K562 (cell line): ENCODE results near the gene PRKRIP1. TPM values are rescaled to one million over a fixed set of nuclear protein-coding genes. Genes with fewer than 3 reads are reported as not detected.

Experiments used
- ELF1 ChIP-seq: fragments of 200-800 bp; sonication (Bioruptor generic); IDR thresholded peaks from 2 replicates; pipeline ENCODE4 v1.6.1; 2016; ENCODE audit warnings: missing genetic modification characterization, missing compliant biosample characterization
- KDM2B ChIP-seq: fragments of 250-450 bp; sonication (Bioruptor Pico); IDR thresholded peaks from 2 replicates; pipeline ENCODE4 v1.8.0; 2021; ENCODE audit warnings: mild to moderate bottlenecking, moderate library complexity
- NRF1 ChIP-seq, 2 experiments: fragments of 450-650 bp; IDR thresholded peaks in 1 of 2; conservative IDR thresholded peaks in 1 of 2; 2 replicates each; pipeline ENCODE4 v1.6.1; 2014; ENCODE audit warnings: mild to moderate bottlenecking in 2 of 2
- PHF20 ChIP-seq: fragments of 450-650 bp; IDR thresholded peaks from 2 replicates; pipeline ENCODE4 v1.6.1; 2018; ENCODE audit not compliant: partially characterized antibody
- RBM34 ChIP-seq: fragments of 200-400 bp; formaldehyde crosslinking; IDR thresholded peaks from 2 replicates; pipeline ENCODE4 v1.6.1; 2018; ENCODE audit warnings: low read length, borderline replicate concordance; ENCODE audit not compliant: insufficient read depth
- SRSF3 ChIP-seq: fragments of 200-400 bp; formaldehyde crosslinking; IDR thresholded peaks from 2 replicates; pipeline ENCODE4 v1.6.1; 2016; ENCODE audit warnings: mild to moderate bottlenecking, low read length, moderate library complexity; ENCODE audit not compliant: insufficient read depth
- ZNF174 ChIP-seq: fragments of 250-450 bp; sonication (Bioruptor Pico); IDR thresholded peaks from 2 replicates; pipeline ENCODE4 v1.4.0; 2020; ENCODE audit warnings: mild to moderate bottlenecking
- ZNF76 ChIP-seq: fragments of 250-450 bp; sonication (Bioruptor Pico); IDR thresholded peaks from 2 replicates; pipeline ENCODE4 v1.4.0; 2020; ENCODE audit warnings: mild to moderate bottlenecking, moderate library complexity, borderline replicate concordance
- polyA plus RNA-seq, 8 experiments: library from polyadenylated mRNA; depleted of rRNA in 4 of 8; stranded (reverse) in 5 of 8; unstranded in 3 of 8; fragments of >200 nt; fragmentation: Nextera tagmentation in 2 of 8; fragmentation: Illumina TruSeq in 1 of 8; extraction: Ambion mirVana in 2 of 8; extraction: Trizol in 1 of 8; gene quantifications; 2 replicates each; pipeline versions ENCODE4 v1.2.1 to v1.2.3, GENCODE V29; 2011 to 2014; ENCODE audit warnings: inconsistent platforms in 1 of 8, missing spikeins in 1 of 8
- total RNA-seq, 7 experiments: library from RNA; depleted of rRNA in 6 of 7; stranded (reverse); fragments of >200 nt in 6 of 7; fragmentation: Illumina TruSeq in 2 of 7; extraction: Trizol in 2 of 7; gene quantifications; 2 replicates each; pipeline versions ENCODE4 v1.2.1 to v1.2.3, GENCODE V29; 2011 to 2021; ENCODE audit warnings: low replicate concordance in 1 of 7
- TF ChIP-seq, protein P1 (sequence below): sonication (generic); formaldehyde crosslinking; IDR thresholded peaks from 2 replicates; pipeline ENCODE4 v1.8.0; 2023; ENCODE audit warnings: mild to moderate bottlenecking, missing genetic modification reagents
- TF ChIP-seq, protein P2 (sequence below), 3 experiments: fragments of 200-800 bp in 1 of 3; sonication (Bioruptor generic) in 1 of 3; sonication (generic) in 1 of 3; formaldehyde crosslinking in 1 of 3; IDR thresholded peaks; 2 replicates each; pipeline versions ENCODE4 v1.6.1 to v1.8.0; 2016 to 2022; ENCODE audit warnings: mild to moderate bottlenecking in 2 of 3, missing compliant biosample characterization in 2 of 3, missing genetic modification characterization in 2 of 3, missing genetic modification reagents in 1 of 3
- TF ChIP-seq, protein P3 (sequence below): fragments of 250-450 bp; sonication (Bioruptor Pico); IDR thresholded peaks from 2 replicates; pipeline ENCODE4 v1.4.0; 2020; ENCODE audit warnings: mild to moderate bottlenecking
- TF ChIP-seq, protein P4 (sequence below): fragments of 450-650 bp; IDR thresholded peaks from 2 replicates; pipeline ENCODE4 v1.6.1; 2014; ENCODE audit warnings: low read depth, mild to moderate bottlenecking, moderate library complexity, borderline replicate concordance
- TF ChIP-seq, protein P5 (sequence below): sonication (generic); formaldehyde crosslinking; IDR thresholded peaks from 2 replicates; pipeline ENCODE4 v1.8.0; 2022; ENCODE audit warnings: missing genetic modification reagents, mild to moderate bottlenecking, borderline replicate concordance

The PRKRIP1 gene
- total and polyA plus RNA-seq, 9 of the 15 experiments (the other 6 are each of a cell fraction or from before 2014, with no cell fraction given), result 14.9 to 52.1 (median 19.8) TPM

DNA sequence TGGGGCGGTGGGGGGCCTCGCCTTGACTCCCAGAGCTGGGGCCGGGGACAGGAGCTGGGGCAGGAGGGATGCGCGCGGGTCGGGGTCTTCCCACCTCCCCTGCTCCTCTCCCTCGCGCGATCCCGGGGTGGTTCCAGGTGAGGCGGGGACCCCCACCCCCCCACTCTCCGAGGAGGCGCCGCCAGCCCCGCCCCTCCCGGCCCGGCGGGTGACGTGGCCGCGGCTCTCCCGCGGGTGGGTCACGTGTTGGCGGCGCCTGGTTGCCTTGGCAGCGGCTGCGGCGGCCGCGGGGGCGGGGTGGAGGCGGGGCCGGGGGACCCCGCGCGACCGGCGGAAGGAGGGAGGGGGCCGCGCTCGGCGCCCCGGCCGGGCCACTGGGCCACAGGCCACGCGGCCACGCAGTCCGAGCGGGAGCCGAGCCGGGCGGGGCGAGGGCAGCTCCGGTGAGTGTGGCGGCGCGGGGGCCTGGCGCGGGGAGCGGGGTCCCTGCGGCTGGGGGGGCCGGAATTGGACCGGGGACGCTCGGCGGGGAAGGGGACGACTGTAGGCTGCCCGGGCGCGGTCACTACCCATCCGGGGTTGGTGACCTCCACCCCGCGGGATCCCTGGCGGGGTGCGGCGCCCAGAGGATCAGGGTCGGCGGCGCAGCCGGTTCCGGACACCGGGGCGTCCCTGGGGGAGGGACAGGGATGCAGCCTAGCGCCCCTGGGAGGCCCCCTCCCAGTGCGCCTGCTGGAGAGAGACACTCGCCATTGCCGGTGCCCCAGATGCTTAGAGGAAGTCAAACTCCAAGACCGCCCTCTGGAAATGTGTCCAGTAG lies 37.3 kb downstream of the PRKRIP1 start, which contains the start of gene ORAI2 (continued):
- TF ChIP-seq, protein P1, sequence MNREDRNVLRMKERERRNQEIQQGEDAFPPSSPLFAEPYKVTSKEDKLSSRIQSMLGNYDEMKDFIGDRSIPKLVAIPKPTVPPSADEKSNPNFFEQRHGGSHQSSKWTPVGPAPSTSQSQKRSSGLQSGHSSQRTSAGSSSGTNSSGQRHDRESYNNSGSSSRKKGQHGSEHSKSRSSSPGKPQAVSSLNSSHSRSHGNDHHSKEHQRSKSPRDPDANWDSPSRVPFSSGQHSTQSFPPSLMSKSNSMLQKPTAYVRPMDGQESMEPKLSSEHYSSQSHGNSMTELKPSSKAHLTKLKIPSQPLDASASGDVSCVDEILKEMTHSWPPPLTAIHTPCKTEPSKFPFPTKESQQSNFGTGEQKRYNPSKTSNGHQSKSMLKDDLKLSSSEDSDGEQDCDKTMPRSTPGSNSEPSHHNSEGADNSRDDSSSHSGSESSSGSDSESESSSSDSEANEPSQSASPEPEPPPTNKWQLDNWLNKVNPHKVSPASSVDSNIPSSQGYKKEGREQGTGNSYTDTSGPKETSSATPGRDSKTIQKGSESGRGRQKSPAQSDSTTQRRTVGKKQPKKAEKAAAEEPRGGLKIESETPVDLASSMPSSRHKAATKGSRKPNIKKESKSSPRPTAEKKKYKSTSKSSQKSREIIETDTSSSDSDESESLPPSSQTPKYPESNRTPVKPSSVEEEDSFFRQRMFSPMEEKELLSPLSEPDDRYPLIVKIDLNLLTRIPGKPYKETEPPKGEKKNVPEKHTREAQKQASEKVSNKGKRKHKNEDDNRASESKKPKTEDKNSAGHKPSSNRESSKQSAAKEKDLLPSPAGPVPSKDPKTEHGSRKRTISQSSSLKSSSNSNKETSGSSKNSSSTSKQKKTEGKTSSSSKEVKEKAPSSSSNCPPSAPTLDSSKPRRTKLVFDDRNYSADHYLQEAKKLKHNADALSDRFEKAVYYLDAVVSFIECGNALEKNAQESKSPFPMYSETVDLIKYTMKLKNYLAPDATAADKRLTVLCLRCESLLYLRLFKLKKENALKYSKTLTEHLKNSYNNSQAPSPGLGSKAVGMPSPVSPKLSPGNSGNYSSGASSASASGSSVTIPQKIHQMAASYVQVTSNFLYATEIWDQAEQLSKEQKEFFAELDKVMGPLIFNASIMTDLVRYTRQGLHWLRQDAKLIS (CRISPR knock-in tag), result 0 out of 2 replicates have a peak, but pooled peaks have one; percentile 30
- TF ChIP-seq, protein P2, sequence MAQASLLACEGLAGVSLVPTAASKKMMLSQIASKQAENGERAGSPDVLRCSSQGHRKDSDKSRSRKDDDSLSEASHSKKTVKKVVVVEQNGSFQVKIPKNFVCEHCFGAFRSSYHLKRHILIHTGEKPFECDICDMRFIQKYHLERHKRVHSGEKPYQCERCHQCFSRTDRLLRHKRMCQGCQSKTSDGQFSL (CRISPR knock-in tag; IDR thresholded peaks at IDR 0.05), result peak; percentile 95
- TF ChIP-seq, protein P2 (tag; IDR thresholded peaks at IDR 0.05), result peak in 1 of 2 experiments; percentile 91; a peak in 2 of 4 replicates
- TF ChIP-seq, protein P3, sequence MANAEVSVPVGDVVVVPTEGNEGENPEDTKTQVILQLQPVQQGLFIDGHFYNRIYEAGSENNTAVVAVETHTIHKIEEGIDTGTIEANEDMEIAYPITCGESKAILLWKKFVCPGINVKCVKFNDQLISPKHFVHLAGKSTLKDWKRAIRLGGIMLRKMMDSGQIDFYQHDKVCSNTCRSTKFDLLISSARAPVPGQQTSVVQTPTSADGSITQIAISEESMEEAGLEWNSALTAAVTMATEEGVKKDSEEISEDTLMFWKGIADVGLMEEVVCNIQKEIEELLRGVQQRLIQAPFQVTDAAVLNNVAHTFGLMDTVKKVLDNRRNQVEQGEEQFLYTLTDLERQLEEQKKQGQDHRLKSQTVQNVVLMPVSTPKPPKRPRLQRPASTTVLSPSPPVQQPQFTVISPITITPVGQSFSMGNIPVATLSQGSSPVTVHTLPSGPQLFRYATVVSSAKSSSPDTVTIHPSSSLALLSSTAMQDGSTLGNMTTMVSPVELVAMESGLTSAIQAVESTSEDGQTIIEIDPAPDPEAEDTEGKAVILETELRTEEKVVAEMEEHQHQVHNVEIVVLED (CRISPR knock-in tag), result 0 out of 2 replicates have a peak, but pooled peaks have one; percentile 34
- no peak for TF ChIP-seq SRSF3
- no peak for TF ChIP-seq KDM2B (CRISPR knock-in tag)
- TF ChIP-seq, protein P4, sequence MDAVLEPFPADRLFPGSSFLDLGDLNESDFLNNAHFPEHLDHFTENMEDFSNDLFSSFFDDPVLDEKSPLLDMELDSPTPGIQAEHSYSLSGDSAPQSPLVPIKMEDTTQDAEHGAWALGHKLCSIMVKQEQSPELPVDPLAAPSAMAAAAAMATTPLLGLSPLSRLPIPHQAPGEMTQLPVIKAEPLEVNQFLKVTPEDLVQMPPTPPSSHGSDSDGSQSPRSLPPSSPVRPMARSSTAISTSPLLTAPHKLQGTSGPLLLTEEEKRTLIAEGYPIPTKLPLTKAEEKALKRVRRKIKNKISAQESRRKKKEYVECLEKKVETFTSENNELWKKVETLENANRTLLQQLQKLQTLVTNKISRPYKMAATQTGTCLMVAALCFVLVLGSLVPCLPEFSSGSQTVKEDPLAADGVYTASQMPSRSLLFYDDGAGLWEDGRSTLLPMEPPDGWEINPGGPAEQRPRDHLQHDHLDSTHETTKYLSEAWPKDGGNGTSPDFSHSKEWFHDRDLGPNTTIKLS, result 0 out of 2 replicates have a peak, but pooled peaks have one; percentile 57
- no peak for TF ChIP-seq PHF20
- 0 out of 2 replicates have a peak, but pooled peaks have one; percentile 51 for TF ChIP-seq ELF1 (tag)
- TF ChIP-seq, protein P5, sequence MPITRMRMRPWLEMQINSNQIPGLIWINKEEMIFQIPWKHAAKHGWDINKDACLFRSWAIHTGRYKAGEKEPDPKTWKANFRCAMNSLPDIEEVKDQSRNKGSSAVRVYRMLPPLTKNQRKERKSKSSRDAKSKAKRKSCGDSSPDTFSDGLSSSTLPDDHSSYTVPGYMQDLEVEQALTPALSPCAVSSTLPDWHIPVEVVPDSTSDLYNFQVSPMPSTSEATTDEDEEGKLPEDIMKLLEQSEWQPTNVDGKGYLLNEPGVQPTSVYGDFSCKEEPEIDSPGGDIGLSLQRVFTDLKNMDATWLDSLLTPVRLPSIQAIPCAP (CRISPR knock-in tag), result no peak
- TF ChIP-seq NRF1 (conservative IDR thresholded peaks at IDR 0.05 in 1 of 2, IDR thresholded peaks at IDR 0.05 in 1 of 2), result peak in 1 of 2 experiments; percentile 38; a peak in 1 of 4 replicates
- TF ChIP-seq ZNF174 (CRISPR knock-in tag), result no peak
- TF ChIP-seq RBM34, result no peak
- TF ChIP-seq ZNF76 (CRISPR knock-in tag), result no peak
